ENCODE measurements around the gene TRABD2A. TPM values are rescaled to one million over a fixed set of nuclear protein-coding genes. Genes with fewer than 3 reads are reported as not detected.

Gene TRABD2A
- total and polyA plus RNA-seq, 9 of the 15 experiments (the other 6 are each of a cell fraction or from before 2014, with no cell fraction given), result 0.07 to 0.45 (median 0.25) TPM

DNA sequence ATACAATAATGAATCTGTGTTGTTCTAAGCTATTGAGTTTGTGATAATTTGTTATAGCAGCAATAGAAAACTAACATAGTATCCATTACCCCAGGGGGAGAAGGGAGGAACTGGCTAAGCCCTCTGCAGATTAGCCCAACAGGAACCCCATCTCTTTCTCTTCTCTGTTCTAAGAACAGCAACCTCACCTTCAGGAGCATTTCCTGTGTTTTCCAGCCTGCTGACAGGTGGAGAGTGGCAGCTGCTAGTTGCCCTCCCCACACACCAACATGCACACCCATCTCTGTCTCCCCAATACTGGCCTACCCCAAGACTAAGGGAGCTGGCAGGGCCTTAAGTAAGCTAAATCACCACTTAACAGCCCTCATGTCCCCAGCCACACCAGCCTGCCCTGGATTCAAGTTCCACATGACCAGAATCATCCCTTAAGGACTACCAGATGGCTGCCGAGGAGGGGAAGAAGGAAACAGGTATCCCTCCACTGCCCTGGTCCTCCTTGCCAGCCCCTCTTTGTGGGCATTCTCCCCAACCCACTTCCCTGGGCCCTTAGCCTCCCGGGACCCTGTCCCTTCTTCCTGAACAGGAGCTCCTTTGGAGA lies 52.8 kb downstream of the TRABD2A start:
- DNase-seq (ENCODE audit: extremely low read depth in 1 of 4, low spot score in 3 of 4), result no peak
- no peak for ATAC-seq
- H3K4me2 ChIP-seq (ENCODE audit: insufficient read depth, low read length), result no peak overlapping the region
- peaks cover 2 to 28% of the 10 kb centered on the region in 2 experiments; a peak in 4 of 5 replicates for H3K27me3 ChIP-seq (ENCODE audit: control insufficient read depth in 2 of 2, insufficient read depth in 2 of 2, low read length in 2 of 2)
- H4K20me1 ChIP-seq (replicated peaks; ENCODE audit: control insufficient read depth, insufficient read depth, low read length), result no peaks in the 10 kb centered on the region
- in situ Hi-C loops (cut with MboI) (no loop called here), intact Hi-C loops (cut with micrococcal nuclease) (no loop called here)
- no peak overlapping the region for H3K27ac ChIP-seq (ENCODE audit: extremely low read depth, low read depth, low read length)
- H3K4me3 ChIP-seq, result no peak overlapping the region
- 0% methylated on average over 2 of the region's 2 CpGs for WGBS (ENCODE audit: insufficient coverage, low coverage, missing lambda C conversion rate)
- H3K79me2 ChIP-seq (ENCODE audit: control insufficient read depth, insufficient read depth, low read length), result no peaks in the 10 kb centered on the region
- H3K4me1 ChIP-seq (replicated peaks in 1 of 2; ENCODE audit: control insufficient read depth in 2 of 2, insufficient read depth in 2 of 2, low read length in 2 of 2), result peaks cover 10% of the 10 kb centered on the region in 2 experiments; a peak in 4 of 5 replicates
- no peak overlapping the region for H2AFZ ChIP-seq (ENCODE audit: low read depth, low read length)
- no peaks in the 10 kb centered on the region for H3K9me3 ChIP-seq (replicated peaks; ENCODE audit: control insufficient read depth, insufficient read depth, low read depth, low read length)
- no peak for FAIRE-seq
- no peaks in the 10 kb centered on the region for H3K9me1 ChIP-seq (ENCODE audit: control insufficient read depth, insufficient read depth, low read length)
- BruUV-seq (replicated peaks), result no TSS peak
- no peaks in the 10 kb centered on the region for H3K36me3 ChIP-seq (ENCODE audit: control insufficient read depth, insufficient read depth, low read length)
- ChIA-PET POLR2A (interaction anchor here (0.6 to 0.7 kb wide), 2 partner anchors 25 to 396 kb away, joined by 3 to 4 read pairs; no protein-coding TSS in a partner anchor), CTCF (ENCODE audit: low intra/inter-chr PET ratio) (no interaction called here)
- H3K9ac ChIP-seq (ENCODE audit: insufficient read depth in 1 of 2, low read depth in 2 of 2, low read length in 2 of 2), result no peak overlapping the region
- TF ChIP-seq, protein P1, sequence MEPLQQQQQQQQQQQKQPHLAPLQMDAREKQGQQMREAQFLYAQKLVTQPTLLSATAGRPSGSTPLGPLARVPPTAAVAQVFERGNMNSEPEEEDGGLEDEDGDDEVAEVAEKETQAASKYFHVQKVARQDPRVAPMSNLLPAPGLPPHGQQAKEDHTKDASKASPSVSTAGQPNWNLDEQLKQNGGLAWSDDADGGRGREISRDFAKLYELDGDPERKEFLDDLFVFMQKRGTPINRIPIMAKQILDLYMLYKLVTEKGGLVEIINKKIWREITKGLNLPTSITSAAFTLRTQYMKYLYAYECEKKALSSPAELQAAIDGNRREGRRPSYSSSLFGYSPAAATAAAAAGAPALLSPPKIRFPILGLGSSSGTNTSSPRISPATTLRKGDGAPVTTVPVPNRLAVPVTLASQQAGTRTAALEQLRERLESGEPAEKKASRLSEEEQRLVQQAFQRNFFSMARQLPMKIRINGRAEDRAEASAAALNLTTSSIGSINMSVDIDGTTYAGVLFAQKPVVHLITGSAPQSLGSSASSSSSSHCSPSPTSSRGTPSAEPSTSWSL (CRISPR knock-in tag; IDR thresholded peaks at IDR 0.05; ENCODE audit: borderline replicate concordance), result no peak
- TF ChIP-seq ILK (tag; IDR thresholded peaks at IDR 0.05; ENCODE audit: borderline replicate concordance, low read depth) (no peak), L3MBTL2 (IDR thresholded peaks at IDR 0.05) (no peak), KLF6 (CRISPR knock-in tag; IDR thresholded peaks at IDR 0.05; ENCODE audit: borderline replicate concordance) (no peak)
- TF ChIP-seq, protein P2, sequence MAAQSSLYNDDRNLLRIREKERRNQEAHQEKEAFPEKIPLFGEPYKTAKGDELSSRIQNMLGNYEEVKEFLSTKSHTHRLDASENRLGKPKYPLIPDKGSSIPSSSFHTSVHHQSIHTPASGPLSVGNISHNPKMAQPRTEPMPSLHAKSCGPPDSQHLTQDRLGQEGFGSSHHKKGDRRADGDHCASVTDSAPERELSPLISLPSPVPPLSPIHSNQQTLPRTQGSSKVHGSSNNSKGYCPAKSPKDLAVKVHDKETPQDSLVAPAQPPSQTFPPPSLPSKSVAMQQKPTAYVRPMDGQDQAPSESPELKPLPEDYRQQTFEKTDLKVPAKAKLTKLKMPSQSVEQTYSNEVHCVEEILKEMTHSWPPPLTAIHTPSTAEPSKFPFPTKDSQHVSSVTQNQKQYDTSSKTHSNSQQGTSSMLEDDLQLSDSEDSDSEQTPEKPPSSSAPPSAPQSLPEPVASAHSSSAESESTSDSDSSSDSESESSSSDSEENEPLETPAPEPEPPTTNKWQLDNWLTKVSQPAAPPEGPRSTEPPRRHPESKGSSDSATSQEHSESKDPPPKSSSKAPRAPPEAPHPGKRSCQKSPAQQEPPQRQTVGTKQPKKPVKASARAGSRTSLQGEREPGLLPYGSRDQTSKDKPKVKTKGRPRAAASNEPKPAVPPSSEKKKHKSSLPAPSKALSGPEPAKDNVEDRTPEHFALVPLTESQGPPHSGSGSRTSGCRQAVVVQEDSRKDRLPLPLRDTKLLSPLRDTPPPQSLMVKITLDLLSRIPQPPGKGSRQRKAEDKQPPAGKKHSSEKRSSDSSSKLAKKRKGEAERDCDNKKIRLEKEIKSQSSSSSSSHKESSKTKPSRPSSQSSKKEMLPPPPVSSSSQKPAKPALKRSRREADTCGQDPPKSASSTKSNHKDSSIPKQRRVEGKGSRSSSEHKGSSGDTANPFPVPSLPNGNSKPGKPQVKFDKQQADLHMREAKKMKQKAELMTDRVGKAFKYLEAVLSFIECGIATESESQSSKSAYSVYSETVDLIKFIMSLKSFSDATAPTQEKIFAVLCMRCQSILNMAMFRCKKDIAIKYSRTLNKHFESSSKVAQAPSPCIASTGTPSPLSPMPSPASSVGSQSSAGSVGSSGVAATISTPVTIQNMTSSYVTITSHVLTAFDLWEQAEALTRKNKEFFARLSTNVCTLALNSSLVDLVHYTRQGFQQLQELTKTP (IDR thresholded peaks at IDR 0.05; ENCODE audit: low read depth in 1 of 2, partially characterized antibody in 2 of 2), result no peak
- TF ChIP-seq, protein P3, sequence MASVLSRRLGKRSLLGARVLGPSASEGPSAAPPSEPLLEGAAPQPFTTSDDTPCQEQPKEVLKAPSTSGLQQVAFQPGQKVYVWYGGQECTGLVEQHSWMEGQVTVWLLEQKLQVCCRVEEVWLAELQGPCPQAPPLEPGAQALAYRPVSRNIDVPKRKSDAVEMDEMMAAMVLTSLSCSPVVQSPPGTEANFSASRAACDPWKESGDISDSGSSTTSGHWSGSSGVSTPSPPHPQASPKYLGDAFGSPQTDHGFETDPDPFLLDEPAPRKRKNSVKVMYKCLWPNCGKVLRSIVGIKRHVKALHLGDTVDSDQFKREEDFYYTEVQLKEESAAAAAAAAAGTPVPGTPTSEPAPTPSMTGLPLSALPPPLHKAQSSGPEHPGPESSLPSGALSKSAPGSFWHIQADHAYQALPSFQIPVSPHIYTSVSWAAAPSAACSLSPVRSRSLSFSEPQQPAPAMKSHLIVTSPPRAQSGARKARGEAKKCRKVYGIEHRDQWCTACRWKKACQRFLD (CRISPR knock-in tag; IDR thresholded peaks at IDR 0.05), result no peak
- TF ChIP-seq, protein P4, sequence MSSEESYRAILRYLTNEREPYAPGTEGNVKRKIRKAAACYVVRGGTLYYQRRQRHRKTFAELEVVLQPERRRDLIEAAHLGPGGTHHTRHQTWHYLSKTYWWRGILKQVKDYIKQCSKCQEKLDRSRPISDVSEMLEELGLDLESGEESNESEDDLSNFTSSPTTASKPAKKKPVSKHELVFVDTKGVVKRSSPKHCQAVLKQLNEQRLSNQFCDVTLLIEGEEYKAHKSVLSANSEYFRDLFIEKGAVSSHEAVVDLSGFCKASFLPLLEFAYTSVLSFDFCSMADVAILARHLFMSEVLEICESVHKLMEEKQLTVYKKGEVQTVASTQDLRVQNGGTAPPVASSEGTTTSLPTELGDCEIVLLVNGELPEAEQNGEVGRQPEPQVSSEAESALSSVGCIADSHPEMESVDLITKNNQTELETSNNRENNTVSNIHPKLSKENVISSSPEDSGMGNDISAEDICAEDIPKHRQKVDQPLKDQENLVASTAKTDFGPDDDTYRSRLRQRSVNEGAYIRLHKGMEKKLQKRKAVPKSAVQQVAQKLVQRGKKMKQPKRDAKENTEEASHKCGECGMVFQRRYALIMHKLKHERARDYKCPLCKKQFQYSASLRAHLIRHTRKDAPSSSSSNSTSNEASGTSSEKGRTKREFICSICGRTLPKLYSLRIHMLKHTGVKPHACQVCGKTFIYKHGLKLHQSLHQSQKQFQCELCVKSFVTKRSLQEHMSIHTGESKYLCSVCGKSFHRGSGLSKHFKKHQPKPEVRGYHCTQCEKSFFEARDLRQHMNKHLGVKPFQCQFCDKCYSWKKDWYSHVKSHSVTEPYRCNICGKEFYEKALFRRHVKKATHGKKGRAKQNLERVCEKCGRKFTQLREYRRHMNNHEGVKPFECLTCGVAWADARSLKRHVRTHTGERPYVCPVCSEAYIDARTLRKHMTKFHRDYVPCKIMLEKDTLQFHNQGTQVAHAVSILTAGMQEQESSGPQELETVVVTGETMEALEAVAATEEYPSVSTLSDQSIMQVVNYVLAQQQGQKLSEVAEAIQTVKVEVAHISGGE (CRISPR knock-in tag; IDR thresholded peaks at IDR 0.05), result no peak
